LNCaP clone FGC (cell line): ENCODE data around the gene HS3ST3B1.

Experiments used
- DNase-seq: peaks from one replicate; pipeline ENCODE4 v3.0.0-alpha.2; 2011; ENCODE audit warnings: low read depth
- H3K4me3 ChIP-seq: 2 replicates; pipeline ENCODE4 v1.5.1; 2011; ENCODE audit warnings: mild to moderate bottlenecking, low read depth, low read length, control low read depth
- TF ChIP-seq, protein P1 (sequence below): IDR thresholded peaks from 2 replicates; pipeline ENCODE4 v1.5.1; 2012; ENCODE audit warnings: mild to moderate bottlenecking; ENCODE audit not compliant: control insufficient read depth, insufficient read depth; ENCODE audit errors: extremely low read depth

HS3ST3B1 gene

DNA sequence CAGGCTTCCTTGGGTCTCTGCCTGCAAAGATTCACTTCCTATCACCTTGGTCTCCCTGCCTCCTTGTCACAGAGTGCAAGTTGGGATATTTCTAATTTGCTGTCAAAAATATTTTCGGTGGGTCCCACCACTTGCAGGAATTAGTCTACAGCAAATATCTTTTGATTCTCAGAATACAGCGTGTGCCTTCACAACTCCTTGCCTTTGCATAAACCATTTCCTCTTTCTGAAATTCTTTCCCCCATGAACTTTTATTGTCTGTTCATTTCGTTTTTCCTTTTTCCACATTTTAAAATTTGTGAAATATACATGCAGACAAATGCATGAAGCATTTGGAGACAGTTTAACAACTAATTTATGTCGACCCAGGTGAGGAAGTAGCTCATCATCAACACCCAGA, 60.0 kb downstream of the HS3ST3B1 start:
- TF ChIP-seq, protein P1, sequence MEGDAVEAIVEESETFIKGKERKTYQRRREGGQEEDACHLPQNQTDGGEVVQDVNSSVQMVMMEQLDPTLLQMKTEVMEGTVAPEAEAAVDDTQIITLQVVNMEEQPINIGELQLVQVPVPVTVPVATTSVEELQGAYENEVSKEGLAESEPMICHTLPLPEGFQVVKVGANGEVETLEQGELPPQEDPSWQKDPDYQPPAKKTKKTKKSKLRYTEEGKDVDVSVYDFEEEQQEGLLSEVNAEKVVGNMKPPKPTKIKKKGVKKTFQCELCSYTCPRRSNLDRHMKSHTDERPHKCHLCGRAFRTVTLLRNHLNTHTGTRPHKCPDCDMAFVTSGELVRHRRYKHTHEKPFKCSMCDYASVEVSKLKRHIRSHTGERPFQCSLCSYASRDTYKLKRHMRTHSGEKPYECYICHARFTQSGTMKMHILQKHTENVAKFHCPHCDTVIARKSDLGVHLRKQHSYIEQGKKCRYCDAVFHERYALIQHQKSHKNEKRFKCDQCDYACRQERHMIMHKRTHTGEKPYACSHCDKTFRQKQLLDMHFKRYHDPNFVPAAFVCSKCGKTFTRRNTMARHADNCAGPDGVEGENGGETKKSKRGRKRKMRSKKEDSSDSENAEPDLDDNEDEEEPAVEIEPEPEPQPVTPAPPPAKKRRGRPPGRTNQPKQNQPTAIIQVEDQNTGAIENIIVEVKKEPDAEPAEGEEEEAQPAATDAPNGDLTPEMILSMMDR = no peak
- no peak for DNase-seq
- H3K4me3 ChIP-seq = no peak overlapping the region

DNA sequence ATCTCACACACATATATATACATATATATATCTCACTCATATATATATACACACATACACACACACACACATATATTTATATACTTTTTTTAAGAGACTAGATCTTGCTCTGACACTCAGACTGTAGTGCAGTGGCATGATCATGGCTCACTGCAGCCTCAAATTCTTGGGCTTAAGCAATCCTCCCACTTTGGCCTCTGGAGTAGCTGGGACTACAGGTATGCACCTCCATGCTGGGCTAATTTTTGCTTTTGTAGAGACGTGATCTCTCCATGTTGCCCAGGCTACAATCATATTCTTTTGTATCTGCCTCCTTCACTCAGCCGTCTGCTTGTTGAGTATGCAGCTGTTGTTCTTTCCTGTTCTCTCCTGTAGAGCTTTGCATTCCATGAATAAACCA, 60.6 kb downstream of the HS3ST3B1 start:
- TF ChIP-seq, protein P1 = no peak
- H3K4me3 ChIP-seq = no peak overlapping the region
- DNase-seq = no peak

DNA sequence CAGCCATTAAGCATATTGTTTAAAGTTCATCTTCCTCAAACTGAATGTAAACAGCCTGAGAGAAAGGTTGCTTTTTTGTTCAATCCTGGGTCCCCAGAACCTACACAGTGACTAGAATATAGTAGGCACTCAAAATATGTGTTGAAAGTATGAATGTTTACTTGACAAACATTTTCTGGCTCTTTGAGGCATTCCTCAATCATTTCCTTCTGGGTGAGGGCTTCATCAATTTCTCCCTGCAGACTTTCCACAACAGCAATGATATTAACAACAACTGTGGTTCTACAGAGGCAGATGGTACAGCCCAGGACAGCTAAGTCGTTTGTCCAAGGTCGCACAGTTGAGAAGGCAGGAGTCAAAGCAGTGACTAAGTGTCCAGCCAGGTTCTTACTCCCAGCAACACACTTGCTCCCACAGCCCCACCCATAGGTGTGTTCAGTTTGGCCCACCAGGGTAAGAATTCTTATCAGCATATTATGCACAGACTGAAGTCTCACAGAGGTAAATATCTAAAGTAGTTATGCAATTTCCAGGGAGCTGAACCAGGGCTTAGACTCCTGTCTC, 61.1 kb downstream of the HS3ST3B1 start:
- TF ChIP-seq, protein P1 = no peak
- no peak overlapping the region for H3K4me3 ChIP-seq

DNA sequence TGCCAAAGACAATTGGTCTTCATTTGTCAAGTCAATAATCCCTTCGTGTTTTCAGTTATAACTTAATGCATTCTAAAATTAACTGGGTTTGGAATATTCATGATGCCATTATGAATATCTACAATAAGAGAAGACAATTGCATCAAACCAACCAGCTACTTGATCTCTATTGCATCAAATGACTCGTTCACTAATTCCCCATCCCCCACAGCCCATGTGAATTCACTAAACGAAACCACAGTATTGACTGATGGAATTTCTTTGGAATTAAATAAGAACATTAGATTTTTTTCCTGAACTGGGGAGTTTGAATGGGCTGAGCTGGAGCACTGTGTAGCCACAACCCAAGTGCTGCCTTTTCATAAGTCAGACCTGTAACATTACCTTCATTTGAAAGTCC, 65.3 kb downstream of the HS3ST3B1 start:
- TF ChIP-seq, protein P1 = no peak
- DNase-seq = no peak

More for the DNA sequence above, 61.1 kb downstream of the HS3ST3B1 start:
- DNase-seq = no peak

DNA sequence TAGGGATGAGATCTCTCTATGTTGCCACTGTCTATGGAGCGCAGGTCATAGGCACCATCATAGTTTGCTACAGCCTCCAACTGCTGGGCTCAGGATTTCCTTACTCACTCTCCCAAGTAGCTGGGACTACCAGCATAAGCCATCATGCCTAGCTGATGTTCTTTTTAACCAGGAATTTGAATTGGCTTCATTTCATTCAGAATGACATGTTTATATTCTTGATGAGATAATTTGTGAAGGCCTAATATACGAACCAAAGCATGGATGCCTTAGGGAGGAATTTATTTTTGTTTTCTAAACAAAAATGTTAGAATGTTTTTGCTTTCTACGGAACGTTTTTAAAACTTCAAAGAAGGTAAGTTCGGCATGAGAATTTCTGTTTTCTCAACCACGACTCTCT, 71.6 kb downstream of the HS3ST3B1 start:
- no peak for DNase-seq
- TF ChIP-seq, protein P1 = no peak
- H3K4me3 ChIP-seq = no peak overlapping the region

More for the DNA sequence above, 65.3 kb downstream of the HS3ST3B1 start:
- no peak overlapping the region for H3K4me3 ChIP-seq

DNA sequence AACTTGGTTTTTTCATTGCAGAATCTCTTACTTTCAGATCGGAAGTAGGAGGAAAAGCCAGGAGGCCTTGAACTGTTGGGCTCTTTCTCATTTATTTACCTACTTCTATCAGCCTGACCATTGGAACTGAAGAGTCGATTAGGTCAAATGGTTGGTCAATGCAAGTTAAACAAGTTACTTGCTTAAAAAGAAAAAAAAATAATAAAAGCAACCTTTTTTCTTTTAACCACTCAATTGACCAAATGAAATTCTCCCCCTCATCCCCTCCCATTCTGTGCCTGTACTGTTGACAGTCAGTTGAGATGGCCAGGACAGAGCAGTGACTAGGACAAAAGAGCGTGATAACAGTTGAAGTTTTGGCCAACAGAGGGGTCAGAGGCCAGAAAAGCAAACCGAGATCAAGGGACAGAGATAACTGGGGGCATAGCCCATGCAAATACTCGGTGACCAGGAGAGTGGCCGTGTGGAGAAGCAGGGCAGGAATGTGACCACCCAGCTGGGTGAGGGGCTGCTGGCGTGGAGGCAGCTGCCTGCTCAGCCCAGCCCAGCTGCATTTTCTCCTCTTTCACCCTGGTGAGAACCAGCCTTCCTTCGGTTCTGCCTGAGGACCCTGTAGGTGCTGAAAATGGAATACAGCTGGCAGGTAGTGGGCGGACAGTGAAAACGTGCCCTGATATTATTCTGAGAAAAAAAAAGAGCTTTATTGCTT, 72.2 kb downstream of the HS3ST3B1 start:
- TF ChIP-seq, protein P1 = no peak
- DNase-seq = no peak
- no peak overlapping the region for H3K4me3 ChIP-seq
